Embryonic facial prominence (tissue), 1 donor: ENCODE measurements around the gene LRRC23.

Experiments
- DNase-seq: peaks from one replicate; pipeline ENCODE4 v3.0.0-alpha.2; 2016; ENCODE audit errors: extremely low spot score

Gene LRRC23

DNA sequence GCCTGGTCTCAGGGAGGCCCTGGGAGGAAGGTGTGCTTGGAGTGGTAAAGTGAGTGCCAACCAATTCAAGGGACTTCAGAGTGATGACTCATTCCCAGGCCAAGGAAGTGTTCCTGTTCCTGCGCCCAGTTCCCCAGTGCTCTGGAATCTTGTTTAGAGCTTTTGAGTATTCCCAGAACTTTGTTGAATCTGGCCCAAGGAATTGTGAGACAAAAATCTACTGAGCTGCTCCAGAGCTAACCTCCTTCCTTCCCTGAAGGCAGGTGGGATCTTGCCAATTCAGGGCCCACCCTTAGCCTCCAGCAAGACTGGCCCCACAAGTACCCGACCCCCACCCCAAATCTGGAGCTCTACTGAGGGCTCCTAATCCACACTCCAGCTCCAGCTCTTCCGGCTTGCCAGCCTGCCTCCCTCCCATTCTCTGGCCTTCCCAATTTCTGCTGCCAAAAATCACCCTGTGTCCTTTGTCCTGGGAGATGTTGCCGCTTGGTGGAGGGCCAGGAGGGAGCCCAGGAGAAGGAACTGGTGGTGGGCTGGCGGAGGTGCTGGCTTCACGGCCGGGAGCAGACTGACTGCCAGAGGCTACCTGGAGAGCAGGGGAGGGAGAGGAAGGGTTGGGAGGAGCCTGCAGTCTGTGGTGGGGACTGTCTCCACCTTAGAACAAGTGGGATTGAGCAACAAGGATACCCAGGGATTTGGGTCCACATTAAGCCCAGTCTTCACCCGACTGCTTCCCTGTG is 21.1 kb downstream of the LRRC23 start:
- no peak for DNase-seq

DNA sequence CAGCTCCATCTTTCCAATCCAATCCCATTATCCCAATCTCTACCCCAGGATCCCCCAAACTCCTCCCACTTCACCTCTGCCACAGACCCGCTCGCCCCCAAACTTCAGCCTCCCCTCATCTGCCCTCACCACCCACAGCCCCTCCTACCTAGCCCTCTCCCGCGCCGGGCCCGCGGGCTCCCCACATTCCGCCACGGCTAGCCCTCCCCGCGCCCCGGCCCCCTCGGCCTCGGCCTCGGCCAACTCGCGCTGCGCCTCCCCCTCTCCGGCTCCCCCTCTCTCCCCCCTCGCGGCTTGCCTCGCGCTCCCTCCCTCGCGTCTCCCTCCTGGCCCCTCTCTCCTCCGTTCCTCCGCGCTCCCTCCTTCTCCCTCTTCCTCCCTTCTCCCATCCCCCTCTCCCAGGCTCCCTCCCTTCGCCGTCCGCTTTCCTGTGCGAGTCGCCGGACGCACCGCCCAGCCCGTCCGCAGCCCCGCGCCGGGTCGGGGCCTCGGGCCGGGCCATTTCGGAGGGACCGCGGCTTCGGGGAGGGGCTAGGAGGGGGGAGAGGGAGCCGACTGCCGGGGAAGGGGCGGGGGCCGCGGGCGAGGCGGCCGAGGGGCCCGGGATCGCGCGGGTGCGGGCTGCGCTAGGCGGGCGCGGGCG is 22.9 kb downstream of the LRRC23 start, which contains the start of gene ATN1:
ATN1 (plus strand) TSS at position 581 of the 643 bp plus-strand sequence. CDS start 6,043 bp downstream, outside the sequence.
- peak; percentile 94 for DNase-seq

DNA sequence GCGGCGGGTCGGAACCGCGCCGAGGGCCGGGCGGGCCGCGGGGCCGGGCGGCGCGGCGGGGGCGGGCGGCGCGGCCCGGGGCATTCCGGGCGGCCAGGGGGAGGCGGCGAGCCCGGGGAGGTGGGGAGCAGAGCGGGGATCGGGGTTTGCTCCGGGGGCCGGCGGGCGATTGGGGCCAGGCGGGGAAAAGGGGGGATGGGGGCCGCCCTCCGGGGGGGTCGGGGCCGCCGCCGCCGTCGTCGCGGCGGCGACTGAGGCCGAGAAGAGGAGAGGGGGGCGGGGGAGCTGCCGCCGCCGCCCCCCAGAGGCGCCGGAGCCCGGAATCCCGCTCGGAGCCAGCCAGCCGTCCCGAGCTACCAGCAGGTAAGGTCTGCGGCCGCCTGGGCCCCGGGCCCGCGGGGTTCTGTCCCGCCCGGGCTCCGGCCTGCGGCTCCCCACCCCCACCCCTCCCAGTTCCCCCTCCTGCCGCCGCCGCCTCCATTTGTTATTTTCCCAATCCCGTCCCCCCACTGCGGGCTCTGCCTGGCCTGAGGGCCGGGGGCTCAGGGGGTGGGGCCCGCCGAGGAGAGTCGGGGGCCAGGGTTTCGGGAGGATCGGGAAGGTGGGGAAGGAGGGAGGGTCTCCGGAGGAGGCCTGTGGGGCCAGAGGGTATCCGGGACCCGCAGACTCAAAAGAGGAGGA is 23.5 kb downstream of the LRRC23 start:
- DNase-seq = no peak

DNA sequence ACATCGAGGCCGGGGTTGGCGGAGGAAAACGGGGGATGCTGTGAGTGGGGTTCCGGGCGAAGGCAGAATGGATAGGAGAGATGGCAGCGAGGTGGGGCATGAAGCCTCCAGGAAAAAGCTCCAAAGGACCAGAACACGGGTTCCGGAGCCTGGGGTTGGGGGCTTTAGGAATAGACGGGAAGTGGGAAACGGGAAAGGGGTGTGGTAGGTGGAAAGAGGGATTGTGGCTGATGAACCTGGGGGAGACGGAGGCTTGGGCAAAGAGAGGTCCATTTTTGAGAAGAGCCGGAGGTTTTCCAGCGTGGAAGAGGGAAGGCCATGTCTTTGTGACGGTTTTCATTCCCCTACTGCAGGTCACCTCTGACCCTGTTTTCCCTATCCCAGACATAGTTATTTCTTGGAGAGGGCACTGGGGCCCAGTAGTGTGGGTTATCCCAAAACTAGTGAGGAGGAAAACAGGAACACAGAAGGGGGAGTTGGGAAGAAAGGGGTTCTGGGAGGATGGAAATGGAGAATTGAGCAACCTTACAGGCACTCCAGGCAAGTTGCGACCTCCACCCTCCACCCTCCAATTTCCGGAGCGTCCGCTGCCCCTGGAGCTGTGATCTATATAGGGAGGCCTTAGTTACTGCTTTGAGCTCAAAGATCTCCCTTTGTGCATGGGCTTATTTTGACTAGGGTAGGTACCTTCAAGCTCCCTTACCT is 24.2 kb downstream of the LRRC23 start:
- DNase-seq = no peak

DNA sequence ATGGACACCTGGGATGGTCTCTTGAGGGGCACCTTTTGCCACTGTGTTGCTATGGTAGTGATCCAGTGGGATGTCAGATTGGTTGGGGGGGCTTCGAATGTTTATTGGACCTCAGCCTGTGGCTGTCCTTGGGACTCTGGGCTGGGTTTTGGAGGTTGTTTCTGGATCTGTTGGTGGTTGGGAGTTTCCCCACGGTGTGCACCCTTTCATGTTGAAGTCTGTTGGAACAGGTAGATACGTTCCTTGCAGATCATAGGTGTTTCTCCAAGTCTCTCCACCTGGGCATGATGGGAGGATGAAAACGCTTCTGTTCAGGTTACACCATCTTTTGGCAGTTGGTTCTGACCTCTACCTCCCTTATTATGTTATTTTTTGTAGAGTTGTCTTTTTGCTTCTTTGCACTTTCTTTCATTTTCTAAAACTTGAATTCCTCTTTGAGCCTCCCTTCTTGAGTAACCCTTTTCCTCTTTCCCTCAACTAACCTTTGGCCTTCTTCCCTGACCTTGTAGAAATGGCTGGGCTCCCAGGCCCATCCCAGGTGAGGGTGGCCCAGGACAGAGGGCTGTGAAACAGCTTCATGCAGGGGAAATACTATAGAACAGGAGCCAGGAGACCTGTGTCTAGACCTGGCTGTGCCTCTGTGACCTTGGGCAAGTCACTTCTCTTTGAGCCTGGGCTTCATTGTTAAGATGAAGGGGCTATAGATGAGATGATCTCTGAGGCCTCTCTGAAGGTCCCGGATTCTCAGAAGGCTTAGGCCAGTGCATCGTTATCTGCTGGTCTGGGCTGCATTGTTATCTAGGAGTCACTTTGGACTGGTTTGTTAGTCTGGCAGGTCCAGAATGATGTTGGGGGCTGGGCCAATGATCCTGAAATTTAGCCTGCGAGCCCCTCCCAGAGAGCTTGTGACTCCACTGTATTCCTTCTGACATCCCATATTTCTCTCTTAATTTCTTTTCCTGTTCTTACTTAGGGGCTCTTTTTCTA is 25.1 kb downstream of the LRRC23 start:
- no peak for DNase-seq

DNA sequence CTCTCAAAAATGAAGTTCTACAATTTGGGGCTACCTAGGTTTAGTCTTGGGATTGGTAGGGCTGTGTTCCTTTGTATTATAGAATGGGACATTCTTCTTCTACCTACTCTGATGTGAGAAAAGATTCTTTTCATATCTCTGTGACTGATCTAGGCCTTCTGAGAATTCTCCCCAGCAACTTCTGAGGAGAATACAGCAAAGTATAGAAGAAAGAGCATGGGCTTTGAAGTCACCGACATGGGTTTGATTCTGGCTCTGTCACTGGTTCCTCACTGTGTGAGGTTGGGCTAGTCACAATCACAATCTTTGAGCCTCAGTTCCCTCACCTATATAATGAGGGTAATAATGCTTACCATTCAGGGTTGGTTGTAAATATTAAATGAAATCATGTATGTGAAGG is 28.1 kb downstream of the LRRC23 start:
- DNase-seq = no peak

DNA sequence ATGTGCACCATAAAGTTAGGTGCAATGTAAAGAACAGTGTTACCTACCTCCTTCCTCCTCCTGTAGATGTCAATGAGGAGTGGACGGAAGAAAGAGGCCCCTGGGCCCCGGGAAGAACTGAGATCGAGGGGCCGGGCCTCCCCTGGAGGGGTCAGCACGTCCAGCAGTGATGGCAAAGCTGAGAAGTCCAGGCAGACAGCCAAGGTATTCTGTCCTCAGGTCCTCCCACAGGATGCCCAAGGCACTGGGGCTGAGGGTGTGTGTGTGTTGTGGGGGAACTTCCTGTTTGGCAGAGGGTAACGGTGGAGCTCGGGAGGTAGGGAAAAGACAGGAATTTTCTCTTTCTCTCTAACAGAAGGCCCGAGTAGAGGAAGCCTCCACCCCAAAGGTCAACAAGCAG is 29.5 kb downstream of the LRRC23 start:
- DNase-seq = no peak

DNA sequence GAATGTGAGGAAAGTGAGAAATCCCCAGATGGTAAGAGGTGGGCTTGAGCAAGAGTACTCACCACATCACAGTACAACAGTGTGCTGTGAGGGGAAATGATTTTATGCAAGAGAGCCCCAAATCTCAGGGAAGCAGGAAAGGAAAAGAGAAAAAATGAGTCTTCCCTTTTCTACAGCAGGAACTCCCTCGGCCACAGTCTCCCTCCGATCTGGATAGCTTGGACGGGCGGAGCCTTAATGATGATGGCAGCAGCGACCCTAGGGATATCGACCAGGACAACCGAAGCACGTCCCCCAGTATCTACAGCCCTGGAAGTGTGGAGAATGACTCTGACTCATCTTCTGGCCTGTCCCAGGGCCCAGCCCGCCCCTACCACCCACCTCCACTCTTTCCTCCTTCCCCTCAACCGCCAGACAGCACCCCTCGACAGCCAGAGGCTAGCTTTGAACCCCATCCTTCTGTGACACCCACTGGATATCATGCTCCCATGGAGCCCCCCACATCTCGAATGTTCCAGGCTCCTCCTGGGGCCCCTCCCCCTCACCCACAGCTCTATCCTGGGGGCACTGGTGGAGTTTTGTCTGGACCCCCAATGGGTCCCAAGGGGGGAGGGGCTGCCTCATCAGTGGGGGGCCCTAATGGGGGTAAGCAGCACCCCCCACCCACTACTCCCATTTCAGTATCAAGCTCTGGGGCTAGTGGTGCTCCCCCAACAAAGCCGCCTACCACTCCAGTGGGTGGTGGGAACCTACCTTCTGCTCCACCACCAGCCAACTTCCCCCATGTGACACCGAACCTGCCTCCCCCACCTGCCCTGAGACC is 31.0 kb downstream of the LRRC23 start:
- no peak for DNase-seq

DNA sequence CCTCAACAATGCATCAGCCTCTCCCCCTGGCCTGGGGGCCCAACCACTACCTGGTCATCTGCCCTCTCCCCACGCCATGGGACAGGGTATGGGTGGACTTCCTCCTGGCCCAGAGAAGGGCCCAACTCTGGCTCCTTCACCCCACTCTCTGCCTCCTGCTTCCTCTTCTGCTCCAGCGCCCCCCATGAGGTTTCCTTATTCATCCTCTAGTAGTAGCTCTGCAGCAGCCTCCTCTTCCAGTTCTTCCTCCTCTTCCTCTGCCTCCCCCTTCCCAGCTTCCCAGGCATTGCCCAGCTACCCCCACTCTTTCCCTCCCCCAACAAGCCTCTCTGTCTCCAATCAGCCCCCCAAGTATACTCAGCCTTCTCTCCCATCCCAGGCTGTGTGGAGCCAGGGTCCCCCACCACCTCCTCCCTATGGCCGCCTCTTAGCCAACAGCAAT is 31.6 kb downstream of the LRRC23 start:
- no peak for DNase-seq

DNA sequence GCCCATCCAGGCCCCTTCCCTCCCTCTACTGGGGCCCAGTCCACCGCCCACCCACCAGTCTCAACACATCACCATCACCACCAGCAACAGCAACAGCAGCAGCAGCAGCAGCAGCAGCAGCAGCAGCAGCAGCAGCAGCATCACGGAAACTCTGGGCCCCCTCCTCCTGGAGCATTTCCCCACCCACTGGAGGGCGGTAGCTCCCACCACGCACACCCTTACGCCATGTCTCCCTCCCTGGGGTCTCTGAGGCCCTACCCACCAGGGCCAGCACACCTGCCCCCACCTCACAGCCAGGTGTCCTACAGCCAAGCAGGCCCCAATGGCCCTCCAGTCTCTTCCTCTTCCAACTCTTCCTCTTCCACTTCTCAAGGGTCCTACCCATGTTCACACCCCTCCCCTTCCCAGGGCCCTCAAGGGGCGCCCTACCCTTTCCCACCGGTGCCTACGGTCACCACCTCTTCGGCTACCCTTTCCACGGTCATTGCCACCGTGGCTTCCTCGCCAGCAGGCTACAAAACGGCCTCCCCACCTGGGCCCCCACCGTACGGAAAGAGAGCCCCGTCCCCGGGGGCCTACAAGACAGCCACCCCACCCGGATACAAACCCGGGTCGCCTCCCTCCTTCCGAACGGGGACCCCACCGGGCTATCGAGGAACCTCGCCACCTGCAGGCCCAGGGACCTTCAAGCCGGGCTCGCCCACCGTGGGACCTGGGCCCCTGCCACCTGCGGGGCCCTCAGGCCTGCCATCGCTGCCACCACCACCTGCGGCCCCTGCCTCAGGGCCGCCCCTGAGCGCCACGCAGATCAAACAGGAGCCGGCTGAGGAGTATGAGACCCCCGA is 32.2 kb downstream of the LRRC23 start:
- no peak for DNase-seq

DNA sequence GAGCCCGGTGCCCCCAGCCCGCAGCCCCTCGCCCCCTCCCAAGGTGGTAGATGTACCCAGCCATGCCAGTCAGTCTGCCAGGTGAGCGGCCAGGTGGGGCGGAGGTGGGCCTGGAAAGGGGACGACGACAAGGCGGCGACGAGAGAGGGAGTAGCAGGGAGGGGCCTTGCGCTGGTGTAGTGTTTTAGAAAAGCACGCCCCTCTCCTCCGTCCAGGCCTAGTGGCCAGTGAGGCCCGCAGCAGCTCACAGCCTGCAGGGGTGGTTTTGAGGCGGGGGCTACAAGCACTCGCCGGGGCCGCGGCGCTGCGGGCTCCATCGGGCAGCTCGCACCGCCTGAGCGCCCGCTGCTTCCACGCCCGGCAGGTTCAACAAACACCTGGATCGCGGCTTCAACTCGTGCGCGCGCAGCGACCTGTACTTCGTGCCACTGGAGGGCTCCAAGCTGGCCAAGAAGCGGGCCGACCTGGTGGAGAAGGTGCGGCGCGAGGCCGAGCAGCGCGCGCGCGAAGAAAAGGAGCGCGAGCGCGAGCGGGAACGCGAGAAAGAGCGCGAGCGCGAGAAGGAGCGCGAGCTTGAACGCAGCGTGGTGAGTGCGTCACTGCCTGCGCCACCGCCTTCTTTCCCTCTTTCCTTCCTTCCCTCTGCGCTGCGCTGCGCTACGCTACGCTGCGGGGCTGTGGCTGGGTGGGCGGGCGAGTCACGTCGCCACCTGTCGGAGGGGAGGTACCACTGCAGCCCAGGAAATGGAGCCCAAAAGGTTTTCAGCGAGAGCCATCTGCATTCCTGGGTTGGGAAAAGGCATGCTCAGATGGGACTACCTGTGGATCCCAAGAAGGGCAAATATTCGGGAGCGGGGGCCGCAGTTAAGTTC is 33.1 kb downstream of the LRRC23 start:
- peak; percentile 93 for DNase-seq

DNA sequence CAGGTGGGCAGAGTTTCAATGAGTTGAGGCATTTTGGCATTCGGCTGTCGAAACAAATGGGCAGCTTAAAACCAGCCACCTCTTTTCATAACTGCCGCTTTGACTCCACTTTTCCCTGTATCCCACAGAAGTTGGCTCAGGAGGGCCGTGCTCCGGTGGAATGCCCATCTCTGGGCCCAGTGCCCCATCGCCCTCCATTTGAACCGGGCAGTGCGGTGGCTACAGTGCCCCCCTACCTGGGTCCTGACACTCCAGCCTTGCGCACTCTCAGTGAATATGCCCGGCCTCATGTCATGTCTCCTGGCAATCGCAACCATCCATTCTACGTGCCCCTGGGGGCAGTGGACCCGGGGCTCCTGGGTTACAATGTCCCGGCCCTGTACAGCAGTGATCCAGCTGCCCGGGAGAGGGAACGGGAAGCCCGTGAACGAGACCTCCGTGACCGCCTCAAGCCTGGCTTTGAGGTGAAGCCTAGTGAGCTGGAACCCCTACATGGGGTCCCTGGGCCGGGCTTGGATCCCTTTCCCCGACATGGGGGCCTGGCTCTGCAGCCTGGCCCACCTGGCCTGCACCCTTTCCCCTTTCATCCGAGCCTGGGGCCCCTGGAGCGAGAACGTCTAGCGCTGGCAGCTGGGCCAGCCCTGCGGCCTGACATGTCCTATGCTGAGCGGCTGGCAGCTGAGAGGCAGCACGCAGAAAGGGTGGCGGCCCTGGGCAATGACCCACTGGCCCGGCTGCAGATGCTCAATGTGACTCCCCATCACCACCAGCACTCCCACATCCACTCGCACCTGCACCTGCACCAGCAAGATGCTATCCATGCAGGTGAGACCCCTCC is 34.0 kb downstream of the LRRC23 start:
- DNase-seq = no peak

DNA sequence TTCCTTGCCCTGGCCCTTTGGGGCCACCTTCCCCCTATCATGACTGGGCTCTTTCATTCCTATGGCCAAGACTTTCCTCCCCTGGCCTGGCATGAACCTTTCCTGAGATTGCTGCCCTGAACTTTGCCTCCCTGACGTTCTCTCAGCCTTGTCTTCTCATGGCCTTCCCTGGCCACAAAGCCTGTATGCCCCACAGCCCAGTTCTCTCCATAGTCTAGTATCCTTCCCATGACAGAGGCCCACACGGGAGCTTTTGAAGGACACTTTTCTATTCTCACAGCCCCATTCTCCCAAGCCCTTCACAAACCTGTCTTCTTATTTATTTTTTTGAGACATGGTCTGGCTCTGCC is 34.5 kb downstream of the LRRC23 start:
- DNase-seq = no peak

DNA sequence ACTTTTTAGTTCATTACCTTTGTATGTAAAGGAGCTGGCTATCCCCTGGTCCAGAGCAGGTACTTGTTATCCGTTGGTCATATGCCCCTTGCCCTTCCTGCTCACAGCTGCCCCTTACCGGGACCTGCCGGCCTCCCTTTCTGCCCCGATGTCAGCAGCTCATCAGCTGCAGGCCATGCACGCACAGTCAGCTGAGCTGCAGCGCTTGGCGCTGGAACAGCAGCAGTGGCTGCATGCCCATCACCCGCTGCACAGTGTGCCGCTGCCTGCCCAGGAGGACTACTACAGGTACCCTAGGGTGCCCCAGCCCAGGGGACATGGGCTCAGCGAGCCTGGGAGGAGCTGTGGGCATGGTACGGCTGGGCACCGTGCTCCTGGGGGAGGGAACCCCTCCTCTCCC is 36.6 kb downstream of the LRRC23 start:
- no peak for DNase-seq

DNA sequence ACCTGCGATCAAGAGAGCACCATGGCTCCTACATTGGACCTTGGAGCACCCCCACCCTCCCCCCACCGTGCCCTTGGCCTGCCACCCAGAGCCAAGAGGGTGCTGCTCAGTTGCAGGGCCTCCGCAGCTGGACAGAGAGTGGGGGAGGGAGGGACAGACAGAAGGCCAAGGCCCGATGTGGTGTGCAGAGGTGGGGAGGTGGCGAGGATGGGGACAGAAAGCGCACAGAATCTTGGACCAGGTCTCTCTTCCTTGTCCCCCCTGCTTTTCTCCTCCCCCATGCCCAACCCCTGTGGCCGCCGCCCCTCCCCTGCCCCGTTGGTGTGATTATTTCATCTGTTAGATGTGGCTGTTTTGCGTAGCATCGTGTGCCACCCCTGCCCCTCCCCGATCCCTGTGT is 37.2 kb downstream of the LRRC23 start:
- no peak for DNase-seq

DNA sequence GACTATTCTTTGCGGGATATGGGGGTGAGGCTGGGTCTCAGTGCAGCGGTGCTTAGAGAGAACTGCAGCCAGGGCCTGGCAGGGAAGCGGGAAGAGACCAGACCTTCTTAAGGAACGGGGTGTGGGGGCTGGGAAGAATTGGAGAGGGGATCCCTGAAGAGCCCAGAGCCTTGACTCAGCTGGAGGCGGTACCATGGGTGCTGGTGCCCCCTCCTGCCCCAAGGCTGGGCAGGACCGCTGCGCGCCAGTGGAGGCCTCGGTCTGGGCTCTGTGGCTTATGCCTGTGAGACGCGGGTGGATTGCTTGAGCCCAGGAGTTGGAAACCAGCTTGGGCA is 37.7 kb downstream of the LRRC23 start:
- DNase-seq = no peak

DNA sequence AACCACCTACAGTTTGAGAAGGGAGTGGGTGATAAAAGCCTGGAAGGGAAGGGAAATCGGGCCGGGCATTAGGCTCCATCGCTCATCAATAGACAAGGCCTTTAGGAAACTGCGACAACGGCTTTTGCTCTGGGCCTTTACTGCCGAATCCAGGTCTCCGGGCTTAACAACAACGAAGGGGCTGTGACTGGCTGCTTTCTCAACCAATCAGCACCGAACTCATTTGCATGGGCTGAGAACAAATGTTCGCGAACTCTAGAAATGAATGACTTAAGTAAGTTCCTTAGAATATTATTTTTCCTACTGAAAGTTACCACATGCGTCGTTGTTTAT is 38.7 kb downstream of the LRRC23 start:
- DNase-seq = peak; percentile 90
